ENCODE data around the gene ACTRT2.
A peak's percentile ranks its signal among the peaks of the same experiment; 100 is the strongest.

Gene ACTRT2

DNA sequence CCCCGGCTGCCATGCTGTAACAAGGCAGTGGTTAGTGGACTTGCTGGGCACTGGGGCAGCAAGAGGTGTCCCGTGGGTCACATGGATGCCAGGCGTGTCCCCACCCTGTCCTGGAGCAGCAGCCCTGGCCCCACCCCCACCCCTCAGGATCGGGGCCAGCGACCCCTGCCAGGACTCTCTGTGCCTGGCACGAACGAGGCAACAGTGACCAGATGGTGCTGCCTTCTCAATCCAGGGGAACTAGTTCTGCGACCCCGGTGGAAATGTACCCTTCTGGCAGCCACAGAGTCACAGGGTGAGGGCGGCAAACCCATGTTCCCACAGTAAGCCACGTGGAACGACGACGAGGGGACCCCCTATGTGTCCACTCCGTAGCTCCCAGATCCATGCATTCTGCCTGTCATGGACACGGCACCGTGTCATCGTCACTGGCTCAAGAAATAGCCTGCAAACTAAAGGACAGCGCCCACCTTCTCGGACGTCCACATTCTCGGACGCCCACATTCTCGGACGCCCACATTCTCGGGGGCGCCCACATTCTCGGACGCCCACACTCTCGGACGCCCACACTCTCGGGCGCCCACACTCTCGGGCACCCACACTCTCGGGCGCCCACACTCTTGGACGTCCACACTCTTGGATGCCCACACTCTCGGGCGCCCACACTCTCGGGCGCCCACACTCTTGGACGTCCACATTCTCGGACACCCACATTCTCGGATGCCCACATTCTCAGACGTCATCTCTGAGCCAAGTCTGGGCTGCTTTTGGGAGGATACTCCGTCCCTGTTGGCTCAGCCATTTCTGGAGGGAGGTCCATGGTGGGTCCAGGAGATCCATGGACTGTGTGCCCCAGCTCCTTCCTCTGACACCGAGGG is 19.6 kb upstream of the ACTRT2 start:
- no peak for FAIRE-seq
- no peak for DNase-seq (ENCODE audit: insufficient read length, low spot score)

DNA sequence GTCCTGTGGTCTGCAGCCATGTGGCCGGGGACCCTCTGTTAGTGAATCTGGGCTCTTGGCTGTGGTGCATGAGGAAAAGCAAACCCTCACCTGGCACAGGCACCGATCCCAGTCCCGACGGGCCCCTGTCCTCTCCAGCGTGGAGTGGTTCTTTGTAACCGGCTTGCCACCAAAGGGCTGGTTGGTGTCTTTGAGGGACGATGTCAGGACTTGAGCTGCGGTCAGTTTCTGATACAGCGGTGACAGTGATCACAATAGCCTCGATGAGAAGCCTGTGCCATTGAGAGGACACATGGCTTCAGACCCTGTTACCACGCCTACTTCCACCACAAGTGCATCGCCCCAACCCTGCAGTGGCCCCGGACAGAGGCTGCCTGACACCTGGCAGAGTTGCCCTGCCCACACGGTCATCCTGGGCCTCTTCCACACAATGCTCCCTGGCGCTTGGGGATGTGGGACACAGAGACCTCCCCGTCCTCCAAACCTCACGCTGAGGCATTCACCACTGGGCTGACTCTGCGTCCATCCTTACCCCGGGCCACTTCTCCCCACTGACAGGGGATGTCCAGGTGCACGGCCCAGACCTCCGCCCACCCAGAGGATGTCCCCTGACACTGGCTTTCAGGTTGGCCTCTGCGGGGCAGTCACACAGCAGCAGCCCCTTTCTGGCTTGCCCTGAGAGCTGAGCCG is 18.8 kb upstream of the ACTRT2 start:
- FAIRE-seq, result no peak
- no peak for DNase-seq (ENCODE audit: insufficient read length, low spot score)

DNA sequence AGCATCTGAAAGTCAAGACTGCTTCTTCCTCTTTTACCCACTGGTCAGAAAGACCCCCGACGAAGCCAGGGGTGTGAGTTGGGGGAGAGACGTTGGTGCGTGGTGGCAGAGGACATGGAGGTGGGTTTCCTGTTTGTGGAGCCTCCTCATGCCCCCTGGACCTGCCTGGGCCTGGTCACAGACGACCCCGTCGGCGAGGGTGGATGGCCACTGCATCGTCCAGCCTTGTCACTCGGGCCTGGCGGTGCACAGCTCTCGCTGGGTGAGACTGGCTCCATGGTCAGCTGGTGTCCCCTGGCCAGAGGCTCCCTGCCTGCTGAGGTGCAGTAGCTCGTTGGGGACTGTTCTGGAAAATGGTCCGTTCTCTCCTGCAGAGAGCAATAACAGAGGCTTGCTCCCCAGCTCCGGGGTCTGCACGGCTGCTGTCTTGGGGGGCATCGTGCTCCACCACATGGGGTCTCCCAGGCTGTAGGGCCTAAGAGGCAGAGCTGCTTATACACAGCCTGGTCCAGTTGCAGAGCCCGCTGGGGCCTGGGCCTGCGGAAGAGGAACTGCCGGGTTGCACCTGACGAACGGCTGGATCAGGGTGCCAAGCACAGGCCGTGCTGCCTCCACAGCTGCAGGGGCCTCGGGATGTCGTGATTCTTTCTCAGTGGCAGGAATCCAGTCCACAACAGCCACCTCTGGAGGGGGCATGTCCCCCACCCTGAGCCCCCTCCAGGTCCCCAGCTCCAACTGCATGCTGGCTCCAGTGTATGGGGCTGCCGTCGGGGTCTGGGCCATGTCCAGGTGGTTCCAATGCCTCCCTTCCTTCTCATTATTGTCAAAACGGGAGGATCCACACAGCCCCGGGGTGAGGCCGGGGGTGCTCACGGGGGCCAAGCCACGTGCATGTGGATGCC is 18.0 kb upstream of the ACTRT2 start:
- no peak for FAIRE-seq
- DNase-seq (ENCODE audit: insufficient read length, low spot score), result no peak

DNA sequence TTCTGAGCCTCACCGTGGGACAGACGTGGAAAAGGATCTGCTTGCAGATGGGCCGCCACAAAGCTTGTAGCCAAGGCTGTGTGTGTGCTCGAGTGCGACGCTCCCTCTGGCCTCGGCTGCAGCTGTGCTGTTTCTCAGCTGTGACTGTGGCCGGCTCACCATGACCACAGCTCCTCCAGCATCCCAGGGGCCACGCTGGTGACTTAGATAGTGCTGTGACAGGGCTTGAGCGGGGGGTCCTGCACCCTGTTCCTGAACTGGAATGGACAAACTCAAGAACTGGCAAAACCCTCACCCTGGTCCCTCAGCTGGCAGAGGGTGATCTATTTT is 17.4 kb upstream of the ACTRT2 start:
- no peak for FAIRE-seq
- DNase-seq (ENCODE audit: insufficient read length, low spot score), result no peak

DNA sequence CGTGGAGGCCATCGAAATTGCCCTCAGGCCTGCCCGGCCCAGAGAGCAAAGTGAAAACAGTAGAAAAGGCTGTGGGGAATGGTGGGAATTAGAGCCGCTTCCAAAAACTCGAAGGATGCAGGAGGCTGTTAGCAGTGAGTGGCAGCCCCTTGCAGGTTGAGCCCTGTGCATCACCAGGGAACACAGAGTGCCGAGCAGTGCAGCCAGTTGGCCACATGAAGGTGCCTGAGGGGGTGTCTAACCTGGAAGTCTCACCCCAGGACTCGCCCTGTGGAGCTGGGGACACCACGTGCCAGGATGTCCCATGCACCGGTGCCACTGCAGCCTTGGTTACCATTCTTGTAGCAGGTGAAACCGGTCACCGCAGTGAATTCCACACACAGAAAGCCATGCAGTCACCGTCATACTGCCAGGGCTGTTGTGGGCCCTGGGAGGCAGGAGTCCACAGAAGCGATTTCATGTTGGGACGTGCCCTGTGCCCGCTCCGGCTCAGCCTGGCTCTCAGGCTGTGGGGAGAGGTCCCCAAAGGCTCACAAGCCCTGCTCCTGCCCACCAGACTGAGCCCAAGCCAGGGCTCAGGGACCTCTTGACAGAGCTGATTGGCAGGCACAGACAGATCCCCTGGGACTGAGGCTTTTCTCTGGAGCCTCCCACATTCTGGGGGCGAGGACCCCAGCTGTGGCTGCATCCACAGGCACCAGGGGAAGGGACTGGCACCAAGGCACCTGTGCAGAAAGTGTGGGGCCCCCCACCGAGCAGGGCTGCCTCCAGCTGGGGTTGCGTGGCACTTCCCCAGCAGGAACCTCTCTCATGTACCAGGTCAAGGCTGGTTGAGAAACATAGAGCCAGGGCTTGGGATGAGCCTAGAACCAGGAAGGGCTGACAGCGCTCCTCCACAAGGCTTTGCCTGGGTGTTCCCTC is 16.7 kb upstream of the ACTRT2 start:
- FAIRE-seq, result no peak
- no peak for DNase-seq (ENCODE audit: insufficient read length, low spot score)

DNA sequence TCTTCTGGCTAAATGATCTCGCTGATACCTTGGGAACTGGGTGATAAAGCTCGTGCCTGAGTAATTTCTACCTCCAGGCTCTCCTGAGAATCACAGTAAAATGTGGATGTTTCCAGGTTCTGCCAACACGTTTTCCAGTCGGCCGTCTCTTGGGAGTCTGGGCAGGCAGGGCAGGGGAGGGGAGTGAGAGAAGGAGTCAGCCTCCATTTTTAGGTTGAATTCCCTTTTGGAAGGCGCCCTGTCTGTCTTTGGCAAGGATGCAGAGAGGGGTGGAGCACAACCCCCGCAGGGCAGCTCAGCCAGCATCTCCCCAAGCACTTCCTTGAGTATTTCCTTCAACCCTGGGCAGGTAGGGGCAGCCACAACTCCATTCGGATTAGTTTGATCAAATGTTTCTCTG is 15.5 kb upstream of the ACTRT2 start:
- DNase-seq (ENCODE audit: insufficient read length, low spot score), result no peak
- FAIRE-seq, result no peak

DNA sequence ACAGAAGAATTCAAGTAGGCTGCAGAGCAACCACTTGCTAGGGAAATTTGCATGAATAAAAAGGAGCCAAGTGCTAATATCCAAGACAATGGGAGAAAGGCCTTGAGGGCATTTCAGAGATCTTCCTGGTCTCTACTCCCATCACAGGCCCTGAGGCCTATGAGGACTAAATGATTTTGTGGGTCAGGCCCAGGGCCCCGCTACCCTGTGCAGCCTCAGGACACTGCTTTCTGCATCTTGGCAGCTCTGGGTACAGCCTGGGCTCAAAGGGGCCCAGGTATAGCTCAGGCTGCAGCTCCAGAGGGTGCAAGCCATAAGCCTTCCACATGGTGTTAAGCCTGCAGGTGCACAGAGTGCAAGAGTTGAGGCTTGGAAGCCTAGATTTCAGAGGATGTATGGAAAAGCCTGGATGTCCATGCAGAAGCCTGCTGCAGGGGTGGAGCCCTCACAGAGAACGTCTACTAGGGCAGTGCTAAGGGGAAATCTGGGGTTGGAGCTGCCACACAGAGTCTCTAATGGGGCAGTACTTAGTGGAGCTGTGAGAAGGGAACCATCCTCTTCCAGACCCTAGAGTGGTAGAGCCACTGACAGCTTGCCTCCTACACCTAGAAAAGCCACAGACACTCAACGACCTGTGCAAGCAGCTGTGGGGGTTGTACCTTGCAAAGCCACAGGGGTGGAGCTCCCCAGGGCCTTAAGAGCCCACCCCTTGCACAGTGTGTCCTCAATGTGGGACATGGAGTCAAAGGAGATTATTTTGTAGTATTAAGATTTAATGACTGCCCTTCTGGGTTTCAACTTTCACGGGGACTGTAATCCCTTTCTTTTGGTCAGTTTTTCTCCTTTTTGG is 13.7 kb upstream of the ACTRT2 start:
- no peak for DNase-seq (ENCODE audit: insufficient read length, low spot score)
- no peak for FAIRE-seq

DNA sequence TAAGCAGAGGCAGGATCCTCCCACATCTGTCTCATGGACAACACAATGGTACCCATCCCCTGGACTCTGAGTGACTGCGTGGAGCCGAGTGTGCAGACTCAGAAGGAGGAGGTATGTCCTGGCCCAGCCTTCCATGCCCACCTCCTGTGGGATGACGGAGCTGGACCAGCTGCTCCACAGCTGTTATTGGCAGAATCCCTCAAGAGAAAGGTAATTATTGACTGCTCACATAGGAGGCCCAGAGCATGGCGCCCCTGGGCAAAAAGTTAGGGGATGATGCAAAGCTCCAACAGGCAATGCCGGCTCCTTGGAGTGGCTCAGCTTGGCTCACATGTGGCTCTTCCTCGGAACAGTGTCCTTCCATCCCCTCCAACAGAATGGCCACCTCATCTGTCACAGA is 12.2 kb upstream of the ACTRT2 start:
- FAIRE-seq (no peak), DNase-seq (ENCODE audit: insufficient read length, low spot score) (no peak)

DNA sequence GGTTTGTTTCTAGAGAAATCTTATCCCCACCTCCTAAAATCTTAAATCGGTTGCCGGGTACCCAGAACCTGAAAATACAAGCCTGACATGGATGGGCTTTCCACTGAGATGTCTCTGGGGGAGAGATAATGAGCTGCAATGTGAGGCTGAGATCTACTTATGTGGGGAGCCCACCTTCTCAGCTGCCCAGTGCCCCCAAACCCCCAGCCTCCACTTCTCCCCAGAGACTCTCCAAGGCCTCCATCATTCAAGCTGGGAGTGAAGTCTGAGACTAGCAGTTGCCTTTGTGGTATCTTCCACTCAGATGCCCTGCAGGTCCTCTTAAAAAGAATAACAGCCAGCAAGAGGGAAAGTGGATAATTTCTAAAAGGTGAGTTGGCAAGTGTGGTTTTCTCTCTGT is 11.7 kb upstream of the ACTRT2 start:
- DNase-seq (ENCODE audit: insufficient read length, low spot score) (no peak), FAIRE-seq (no peak)

DNA sequence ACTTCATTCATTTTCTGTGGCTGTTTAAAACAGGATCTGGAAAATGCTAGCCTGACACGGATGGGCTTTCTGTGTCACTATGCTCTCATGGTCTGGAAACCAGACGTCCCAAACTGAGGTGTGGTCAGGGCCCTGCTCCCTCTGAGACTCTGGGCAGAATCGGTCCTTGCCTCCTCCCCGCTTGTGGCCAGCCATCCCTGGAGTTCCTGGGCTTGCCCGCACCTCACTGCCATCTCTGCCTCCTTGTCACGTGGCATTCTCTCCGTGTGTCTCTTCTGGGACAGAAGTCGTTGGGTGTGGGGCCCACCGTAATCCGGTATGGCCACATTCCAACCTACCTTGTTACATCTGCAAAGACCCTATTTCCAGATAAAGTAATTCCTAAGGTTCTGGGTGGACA is 10.1 kb upstream of the ACTRT2 start:
- no peak for FAIRE-seq
- no peak for DNase-seq (ENCODE audit: insufficient read length, low spot score)

DNA sequence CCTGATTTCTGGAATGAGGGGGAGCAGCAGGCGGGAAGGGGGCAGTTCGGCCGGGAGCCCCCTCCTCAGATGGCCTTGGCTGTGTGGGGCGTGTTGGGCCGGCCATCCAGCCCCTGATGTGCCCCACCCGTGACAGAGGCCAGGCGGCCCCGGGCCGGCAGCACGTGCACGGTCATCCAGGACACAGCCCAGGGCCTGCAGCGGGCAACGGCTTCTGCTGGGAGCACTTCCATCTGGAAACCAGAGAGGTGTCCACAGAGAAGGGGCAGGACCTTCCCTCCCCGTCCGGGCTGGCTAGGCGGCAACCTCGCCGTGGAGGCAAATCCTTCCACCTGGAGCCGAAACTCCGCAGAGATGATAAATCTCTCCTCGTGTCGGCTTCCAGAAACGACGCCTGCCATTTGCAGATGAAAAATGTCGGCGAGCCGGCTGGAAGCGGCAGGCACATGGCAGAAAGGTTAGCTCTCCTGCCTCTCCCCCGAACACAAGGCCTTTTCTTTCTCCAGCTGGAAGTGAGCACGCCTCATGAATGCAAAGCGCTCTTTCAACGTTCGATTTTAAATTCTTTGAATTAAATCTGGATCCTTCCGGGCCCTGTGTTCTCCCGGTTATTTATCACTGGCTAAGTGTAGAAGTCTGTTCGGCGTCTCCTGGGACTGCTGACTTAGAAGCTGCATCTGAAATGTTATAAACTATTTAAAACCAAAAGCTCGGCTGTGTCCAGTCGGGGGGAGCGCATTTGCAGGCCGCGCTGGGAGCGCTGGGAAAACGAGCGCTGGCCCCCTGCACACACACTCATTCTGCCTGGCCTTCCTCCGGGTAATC is 9.4 kb upstream of the ACTRT2 start:
- FAIRE-seq, result no peak
- DNase-seq (ENCODE audit: insufficient read length, low spot score), result no peak

DNA sequence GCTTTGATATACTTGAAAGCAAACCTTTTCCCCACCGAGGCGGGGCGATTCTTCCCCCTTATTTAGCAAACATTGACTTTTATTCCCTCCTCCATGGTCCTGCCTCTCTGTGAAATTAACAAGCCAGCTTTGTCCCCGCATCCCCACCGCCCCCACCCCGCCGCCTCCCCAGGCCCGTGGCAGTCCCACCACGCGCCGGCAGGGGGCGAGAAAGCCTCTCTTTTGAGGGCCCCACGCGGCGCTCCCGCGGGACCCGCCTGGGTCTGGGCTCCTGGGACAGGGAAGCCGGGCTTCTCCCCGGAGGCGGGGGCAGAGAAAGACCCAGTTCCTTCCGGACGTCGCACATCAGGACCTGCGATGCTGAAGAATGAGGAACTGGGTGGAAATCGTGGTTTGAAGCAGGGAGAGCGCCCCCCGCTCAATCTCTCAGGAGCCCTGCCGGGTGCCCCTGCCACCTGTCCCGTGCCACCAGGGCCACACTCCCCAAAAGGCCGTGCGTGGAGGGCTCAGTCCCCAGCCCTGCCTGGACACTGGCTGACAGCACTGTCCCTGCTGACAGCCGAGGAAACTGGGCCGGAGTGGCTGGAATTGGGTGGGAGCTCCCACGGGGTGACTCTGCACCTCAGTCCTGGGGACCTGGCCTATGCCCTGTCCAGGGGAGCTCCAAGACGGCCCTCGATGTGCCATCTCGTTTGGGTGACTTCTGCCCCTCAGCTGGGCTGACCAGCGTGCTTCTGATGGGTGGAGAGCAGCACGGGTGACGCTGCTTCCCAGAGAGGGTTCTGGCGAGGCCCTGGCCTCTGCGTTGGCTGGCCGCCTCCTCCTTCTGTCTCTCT is 8.6 kb upstream of the ACTRT2 start:
- FAIRE-seq, result no peak
- DNase-seq (ENCODE audit: insufficient read length, low spot score), result peak; percentile 61

DNA sequence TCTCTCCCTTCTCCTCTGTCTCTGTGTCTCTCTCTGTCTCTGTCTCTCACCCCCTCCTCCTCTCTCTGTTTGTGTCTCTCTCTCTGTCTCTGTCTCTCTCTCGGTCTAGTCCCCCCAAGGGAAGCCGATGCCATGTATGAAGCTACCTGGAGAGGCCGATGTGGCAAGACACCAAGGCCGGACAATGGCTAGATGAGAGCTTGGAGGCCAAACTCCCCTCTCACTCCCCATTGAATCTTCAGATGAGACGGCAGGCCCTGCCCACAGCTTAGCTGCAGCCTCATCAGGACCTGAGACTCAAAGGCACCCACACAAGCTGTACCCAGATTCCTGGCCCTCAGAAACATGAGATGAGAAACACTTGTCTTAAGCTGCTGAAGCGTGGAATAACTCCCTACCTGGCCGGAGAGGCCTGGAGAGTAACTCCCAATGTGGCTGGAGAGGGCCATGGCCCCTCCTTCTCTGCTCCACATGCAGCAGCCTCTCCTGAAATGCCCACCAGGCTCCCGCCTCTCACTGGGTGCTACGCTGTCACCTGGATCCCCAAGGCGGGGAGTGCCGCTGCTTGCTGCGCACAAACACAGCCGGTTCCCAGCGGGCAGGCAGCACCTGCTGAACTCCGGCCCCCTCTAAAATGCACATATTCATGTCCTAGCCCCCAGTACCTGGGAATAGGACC is 7.8 kb upstream of the ACTRT2 start:
- no peak for DNase-seq (ENCODE audit: insufficient read length, low spot score)
- FAIRE-seq, result no peak

DNA sequence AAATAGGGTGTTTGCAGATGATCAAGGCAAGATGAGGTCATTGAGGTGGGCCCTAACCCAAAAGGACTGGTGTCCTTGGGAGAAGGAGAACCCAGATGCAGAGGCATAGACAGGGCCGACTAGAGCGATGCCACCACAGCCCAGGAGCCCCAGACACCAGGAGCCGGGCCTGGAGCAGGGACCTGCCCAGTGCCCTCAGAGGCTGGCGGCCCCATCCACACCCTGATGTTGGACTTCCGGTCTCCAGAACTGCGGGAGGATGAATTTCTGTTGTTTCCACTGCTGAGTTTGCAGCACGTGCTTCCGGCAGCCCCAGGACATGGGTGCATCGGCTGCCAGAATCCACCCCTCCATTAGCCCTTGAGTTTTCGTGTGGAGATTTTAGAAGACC is 7.2 kb upstream of the ACTRT2 start:
- no peak for FAIRE-seq
- no peak for DNase-seq (ENCODE audit: insufficient read length, low spot score)

DNA sequence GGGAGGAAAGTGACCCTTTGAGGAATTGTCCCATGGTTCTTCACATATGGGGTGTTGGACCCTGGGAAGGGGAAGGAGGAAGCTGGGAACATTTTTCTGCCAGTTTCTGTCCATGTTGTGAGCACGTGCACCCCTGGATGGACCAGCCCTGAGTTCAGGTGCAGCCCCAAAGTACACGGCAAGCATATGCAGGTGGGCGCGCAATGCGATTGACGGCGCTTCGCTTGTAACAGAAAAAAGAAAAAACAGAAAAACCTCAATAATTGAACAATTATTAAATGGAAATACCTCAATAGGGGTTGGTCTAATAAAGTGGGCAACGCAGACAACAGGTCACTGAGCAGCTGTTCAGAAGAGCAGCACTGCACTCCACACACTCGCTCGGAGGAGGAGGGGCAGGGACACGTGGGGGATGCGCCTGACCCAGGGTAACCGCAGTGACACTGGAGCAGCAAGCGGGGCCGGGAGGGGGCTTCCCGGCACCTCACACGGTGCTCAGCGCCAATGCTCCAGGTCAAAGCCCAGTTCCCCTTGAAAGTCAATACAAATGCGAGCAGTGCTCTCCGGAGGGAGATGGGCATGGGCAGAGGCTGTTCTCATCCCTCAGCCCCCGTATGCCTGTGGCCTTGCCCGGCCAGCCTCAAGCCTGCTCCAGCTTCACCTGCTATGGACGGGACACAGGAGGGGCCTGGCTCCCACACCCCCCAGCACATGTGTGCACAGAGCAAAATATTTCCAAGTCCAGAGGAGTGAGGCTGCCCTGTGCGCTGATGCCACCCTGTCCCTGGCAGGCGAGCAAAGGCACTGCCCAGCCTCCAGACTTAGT is 6.6 kb upstream of the ACTRT2 start:
- DNase-seq (ENCODE audit: insufficient read length, low spot score) (no peak), FAIRE-seq (no peak)

DNA sequence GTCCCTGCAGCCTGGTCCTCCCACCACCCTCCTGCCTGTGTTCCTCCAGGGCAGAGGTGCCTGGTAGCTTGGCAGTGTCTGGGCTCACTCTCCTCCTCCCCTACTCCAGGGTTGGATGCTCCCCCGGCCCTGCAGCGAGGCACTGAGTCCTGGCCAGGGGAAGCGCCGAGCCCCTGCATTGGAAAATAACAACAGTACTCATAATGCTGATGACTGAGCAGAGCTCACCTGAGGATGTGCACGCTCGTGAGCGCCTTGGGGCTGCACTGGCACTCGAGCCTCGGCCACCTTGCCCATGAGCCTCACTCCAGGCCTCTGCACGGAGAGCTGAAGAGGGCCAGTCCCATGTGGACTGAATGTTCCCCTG is 6.0 kb upstream of the ACTRT2 start:
- FAIRE-seq, result no peak
- DNase-seq (ENCODE audit: insufficient read length, low spot score), result no peak
